HG03060 (cell line): ENCODE results near the gene ARHGAP42.
"Not testable (repeated sequence)": the region's sequence is repeated elsewhere in the genome, so short reads cannot be mapped to it uniquely, and the experiment has no call there.

Experiments
- ATAC-seq: cut with Tn5 transposase; IDR thresholded peaks from one replicate; pipeline ENCODE4 v1.9.1; 2021; ENCODE audit warnings: low read depth, moderate number of reproducible peaks; ENCODE audit not compliant: unreplicated experiment

Gene ARHGAP42

GRCh38 chr11:100999756-101000155 is 312.7 kb downstream of the ARHGAP42 start:
- ATAC-seq, result no peak

- no peak for ATAC-seq
Measured at GRCh38 chr11:101003468-101003867, 316.4 kb downstream of the ARHGAP42 start.

GRCh38 chr11:101008961-101009689 is 322.0 kb downstream of the ARHGAP42 start:
- no peak for ATAC-seq

GRCh38 chr11:101009690-101010055 is 322.6 kb downstream of the ARHGAP42 start:
- no peak for ATAC-seq

DNA sequence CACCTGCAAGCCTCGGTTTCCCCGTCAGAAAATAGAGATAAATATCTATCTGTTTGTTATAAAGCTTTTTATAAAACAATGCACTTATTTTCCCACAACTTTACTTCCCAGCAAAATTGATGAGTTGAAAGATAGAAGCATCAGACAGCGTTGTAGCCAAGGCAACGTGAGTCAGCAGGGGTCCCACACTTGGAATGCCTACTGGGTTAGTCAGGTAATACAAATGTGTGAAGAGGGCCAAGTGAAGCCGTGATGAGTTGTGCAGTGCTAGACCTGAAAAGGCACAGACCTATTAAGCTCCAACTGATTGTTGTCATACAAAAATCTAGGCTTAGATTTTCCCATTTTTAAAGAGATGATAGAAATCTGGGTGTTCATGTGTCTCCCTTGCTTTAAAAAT is 323.8 kb downstream of the ARHGAP42 start:
- no peak for ATAC-seq

DNA sequence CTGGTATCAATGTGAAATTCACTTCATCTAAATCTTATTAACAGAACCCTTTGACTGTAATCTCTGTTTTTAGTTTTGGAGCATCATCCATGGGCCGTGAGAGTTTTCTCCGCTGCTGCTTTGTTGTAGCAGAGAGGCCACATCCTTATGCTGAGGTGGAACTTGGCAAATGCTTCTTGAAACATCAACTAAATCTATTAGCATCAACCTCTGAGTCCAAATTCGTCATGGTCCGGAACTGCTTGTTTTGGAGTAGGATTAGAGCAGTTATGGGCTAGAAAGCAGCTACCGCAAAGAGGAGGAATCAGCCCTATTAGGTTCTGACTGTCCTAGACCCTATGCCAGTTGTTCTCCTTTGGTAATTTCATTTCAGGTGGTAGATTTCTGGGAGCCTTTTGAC is 324.8 kb downstream of the ARHGAP42 start:
- no peak for ATAC-seq

DNA sequence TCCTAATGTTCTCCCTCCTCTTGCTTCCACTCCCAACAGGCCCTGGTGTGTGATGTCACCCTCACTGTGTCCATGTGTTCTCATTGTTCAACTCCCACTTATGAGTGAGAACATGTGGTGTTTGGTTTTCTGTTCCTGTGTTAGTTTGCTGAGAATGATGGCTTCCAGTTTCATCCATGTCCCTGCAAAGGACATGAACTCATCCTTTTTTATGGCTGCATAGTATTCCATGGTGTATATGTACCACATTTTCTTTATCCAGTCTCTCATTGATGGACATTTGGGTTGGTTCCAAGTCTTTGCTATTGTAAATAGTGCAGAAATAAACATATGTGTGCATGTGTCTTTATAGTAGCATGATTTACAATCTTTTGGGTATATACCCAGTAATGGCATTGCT is 326.6 kb downstream of the ARHGAP42 start:
- not testable (repeated sequence) for ATAC-seq

- ATAC-seq, result no peak
Measured at GRCh38 chr11:101014600-101015285, 327.7 kb downstream of the ARHGAP42 start.

GRCh38 chr11:101019870-101020269 is 332.8 kb downstream of the ARHGAP42 start:
- no peak for ATAC-seq

- no peak for ATAC-seq
Measured at GRCh38 chr11:101022256-101022655, 335.2 kb downstream of the ARHGAP42 start.

GRCh38 chr11:101028644-101029043 is 341.6 kb downstream of the ARHGAP42 start:
- ATAC-seq, result no peak

DNA sequence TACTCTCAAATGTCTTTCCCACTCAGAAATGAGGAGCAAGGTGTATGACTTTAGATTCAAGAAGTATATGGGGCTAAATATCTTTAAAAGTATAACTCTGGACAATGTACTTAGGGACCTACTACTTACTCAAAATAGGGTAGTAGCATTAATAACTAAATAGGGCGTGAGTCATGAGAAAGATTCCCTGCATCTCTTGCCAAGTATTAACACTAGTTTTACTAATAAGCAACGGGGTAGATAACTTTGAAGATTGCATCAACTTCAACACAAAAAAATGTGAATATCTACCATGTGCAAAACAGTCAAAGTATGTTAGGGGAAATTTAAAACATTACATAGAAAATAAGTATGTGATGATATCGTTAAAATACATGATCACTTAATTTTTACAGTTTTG is 342.9 kb downstream of the ARHGAP42 start:
- no peak for ATAC-seq

- no peak for ATAC-seq
Measured at GRCh38 chr11:101030692-101031091, 343.6 kb downstream of the ARHGAP42 start.

- no peak for ATAC-seq
Measured at GRCh38 chr11:101031713-101032112, 344.6 kb downstream of the ARHGAP42 start.

DNA sequence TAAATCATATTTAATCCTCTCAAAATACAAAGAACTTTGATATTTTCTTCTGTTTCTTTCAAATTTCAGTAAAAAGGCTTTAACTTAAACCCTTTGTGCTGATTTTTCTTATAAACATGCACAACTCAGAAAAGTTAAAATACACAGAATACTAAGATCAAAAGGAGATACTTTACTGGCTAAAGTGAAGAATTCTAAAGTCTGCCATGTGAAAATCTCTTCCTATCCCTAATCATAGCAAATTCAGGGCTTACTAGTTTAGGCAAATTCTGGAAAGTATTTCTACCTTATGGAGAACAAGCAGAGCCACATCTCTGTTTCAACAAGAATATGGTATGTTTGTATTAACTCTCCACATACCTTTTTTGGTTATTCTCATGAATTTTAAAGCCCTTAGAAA is 345.9 kb downstream of the ARHGAP42 start:
- no peak for ATAC-seq

- ATAC-seq, result no peak
Measured at GRCh38 chr11:101034076-101034475, 347.0 kb downstream of the ARHGAP42 start.

GRCh38 chr11:101035872-101036271 is 348.8 kb downstream of the ARHGAP42 start:
- ATAC-seq, result no peak
